Measurements from ENCODE around the gene SOSTDC1.

DNA sequence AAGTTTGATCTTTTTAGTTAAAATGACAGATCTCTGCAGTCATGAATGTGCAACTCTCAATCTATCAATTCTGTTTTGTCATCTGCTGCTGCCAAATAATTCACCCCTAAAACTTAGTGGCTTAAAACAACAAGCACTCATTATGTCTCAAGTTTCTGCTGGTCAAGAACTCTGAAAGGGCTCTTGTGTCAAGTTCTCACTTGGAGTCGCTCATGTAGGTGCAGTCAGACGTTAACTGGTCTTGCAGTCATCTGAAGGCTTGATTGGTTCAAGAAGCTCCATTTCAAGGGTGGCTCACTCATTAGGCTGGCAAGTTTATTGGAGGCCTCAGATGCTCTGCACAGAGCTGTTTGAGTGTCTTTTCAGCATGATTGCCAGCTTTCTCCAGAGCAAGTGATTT lies 32.6 kb upstream of the SOSTDC1 start:
- TF ChIP-seq, protein P1, sequence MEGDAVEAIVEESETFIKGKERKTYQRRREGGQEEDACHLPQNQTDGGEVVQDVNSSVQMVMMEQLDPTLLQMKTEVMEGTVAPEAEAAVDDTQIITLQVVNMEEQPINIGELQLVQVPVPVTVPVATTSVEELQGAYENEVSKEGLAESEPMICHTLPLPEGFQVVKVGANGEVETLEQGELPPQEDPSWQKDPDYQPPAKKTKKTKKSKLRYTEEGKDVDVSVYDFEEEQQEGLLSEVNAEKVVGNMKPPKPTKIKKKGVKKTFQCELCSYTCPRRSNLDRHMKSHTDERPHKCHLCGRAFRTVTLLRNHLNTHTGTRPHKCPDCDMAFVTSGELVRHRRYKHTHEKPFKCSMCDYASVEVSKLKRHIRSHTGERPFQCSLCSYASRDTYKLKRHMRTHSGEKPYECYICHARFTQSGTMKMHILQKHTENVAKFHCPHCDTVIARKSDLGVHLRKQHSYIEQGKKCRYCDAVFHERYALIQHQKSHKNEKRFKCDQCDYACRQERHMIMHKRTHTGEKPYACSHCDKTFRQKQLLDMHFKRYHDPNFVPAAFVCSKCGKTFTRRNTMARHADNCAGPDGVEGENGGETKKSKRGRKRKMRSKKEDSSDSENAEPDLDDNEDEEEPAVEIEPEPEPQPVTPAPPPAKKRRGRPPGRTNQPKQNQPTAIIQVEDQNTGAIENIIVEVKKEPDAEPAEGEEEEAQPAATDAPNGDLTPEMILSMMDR (IDR thresholded peaks at IDR 0.05; ENCODE audit: low read length), result no peak
- TF ChIP-seq EZH2 (optimal IDR thresholded peaks at IDR 0.05; ENCODE audit: low read depth, low read length), result no peak
